Esophagus muscularis mucosa (tissue), 4 donors: ENCODE results near the gene MICAL3. TPM values are rescaled to one million over a fixed set of nuclear protein-coding genes. Genes with fewer than 3 reads are reported as not detected.

Experiments
- DNase-seq: peaks from one replicate; pipeline ENCODE4 v3.0.0-alpha.2; 2017; ENCODE audit errors: extremely low spot score
- H3K27ac ChIP-seq, 4 donors: fragments of 200-600 bp; sonication (generic); replicated peaks in 1 of 4; 1 replicate in 3 of 4; 2 replicates in 1 of 4; pipeline ENCODE4 v1.5.1; 2016 to 2019; ENCODE audit warnings: mild to moderate bottlenecking in 1 of 4
- H3K27me3 ChIP-seq, 4 donors: fragments of 200-600 bp; sonication (generic); one replicate each; pipeline versions ENCODE4 v1.5.1 to v1.6.0; 2016 to 2019
- H3K36me3 ChIP-seq, 4 donors: fragments of 200-600 bp; sonication (generic); one replicate each; pipeline ENCODE4 v1.5.1; 2016 to 2019
- H3K4me1 ChIP-seq, 4 donors: fragments of 200-600 bp; sonication (generic); one replicate each; pipeline ENCODE4 v1.5.1; 2016 to 2019
- H3K4me3 ChIP-seq, 4 donors: fragments of 200-600 bp; sonication (generic); 1 replicate in 2 of 4; 2 replicates in 2 of 4; pipeline ENCODE4 v1.5.1; 2016 to 2019; ENCODE audit warnings: mild to moderate bottlenecking in 4 of 4, moderate library complexity in 1 of 4
- H3K9me3 ChIP-seq, 4 donors: fragments of 200-600 bp; sonication (generic); 1 replicate in 3 of 4; 2 replicates in 1 of 4; pipeline ENCODE4 v1.5.1; 2016 to 2019
- CTCF ChIP-seq, 3 experiments: fragments of 200-600 bp in 2 of 3; fragments of 450-650 bp in 1 of 3; sonication (generic) in 2 of 3; IDR thresholded peaks; one replicate each; pipeline ENCODE4 v1.5.1; 2017 to 2019; ENCODE audit warnings: antibody characterized with exemption in 3 of 3, mild to moderate bottlenecking in 2 of 3, moderate library complexity in 1 of 3
- EP300 ChIP-seq: sonication (generic); formaldehyde crosslinking; IDR thresholded peaks from one replicate; pipeline ENCODE4 v1.6.1; 2017; ENCODE audit warnings: antibody characterized with exemption
- POLR2A ChIP-seq: fragments of 450-650 bp; IDR thresholded peaks from one replicate; pipeline ENCODE4 v1.6.1; 2017; ENCODE audit warnings: antibody characterized with exemption, moderate library complexity, mild to moderate bottlenecking, low read depth
- POLR2AphosphoS5 ChIP-seq, 2 donors: sonication (generic); formaldehyde crosslinking; IDR thresholded peaks; one replicate each; pipeline ENCODE4 v1.6.1; 2017; ENCODE audit warnings: antibody characterized with exemption in 2 of 2
- WGBS: methylation state at CpG from one replicate; pipeline ENCODE4 v1.1.5; 2018; 5-methylcytosine and 5-hydroxymethylcytosine counted together
- intact Hi-C: fragments of 100-400 bp; cut with DNase I; formaldehyde crosslinking; loops from one replicate; pipeline ENCODE4 v1.15.1; 2023
- total RNA-seq, 4 donors: library from RNA; depleted of rRNA; stranded (reverse); fragments of >200 nt; gene quantifications; one replicate each; pipeline versions ENCODE4 v1.1.0 to v1.2.1, GENCODE V29; 2016

The MICAL3 gene
- total RNA-seq, 4 donors from 2014 or later, result 35.1 to 91.8 (median 67.8) TPM

GRCh38 chr22:18063306-18063705 is 38.9 kb upstream of the MICAL3 start:
- Histone ChIP-seq H3K4me3 (no peak overlapping the region), H3K4me1 (peaks cover 9 to 72% (median 47%) of the 10 kb centered on the region in 4 donors), H3K27me3 (peaks cover 0 to 4% (median 0%) of the 10 kb centered on the region in 4 donors), H3K36me3 (no peaks in the 10 kb centered on the region), H3K9me3 (no peaks in the 10 kb centered on the region), H3K27ac (peak overlapping the region in 3 of 4 donors; percentile 5 to 51 (median 7))
- intact Hi-C loops, result no loop called here
- WGBS, result 100% methylated on average over 2 of the region's 7 CpGs
- DNase-seq, result no peak
- TF ChIP-seq POLR2AphosphoS5 (IDR thresholded peaks at IDR 0.05) (no peak), POLR2A (no peak), EP300 (no peak), CTCF (IDR thresholded peaks at IDR 0.05) (no peak)

GRCh38 chr22:18062421-18062820 is 38.1 kb upstream of the MICAL3 start:
- TF ChIP-seq EP300 (no peak), POLR2A (no peak), CTCF (IDR thresholded peaks at IDR 0.05) (no peak), POLR2AphosphoS5 (IDR thresholded peaks at IDR 0.05) (no peak)
- Histone ChIP-seq H3K27ac (peak overlapping the region in 1 of 4 donors; percentile 93), H3K4me1 (peaks cover 18 to 71% (median 47%) of the 10 kb centered on the region in 4 donors), H3K36me3 (no peaks in the 10 kb centered on the region), H3K9me3 (no peaks in the 10 kb centered on the region), H3K27me3 (peaks cover 0 to 4% (median 0%) of the 10 kb centered on the region in 4 donors), H3K4me3 (no peak overlapping the region)
- no peak for DNase-seq
- intact Hi-C loops, result no loop called here
- 94% methylated on average over 3 of the region's 3 CpGs for WGBS

- Histone ChIP-seq H3K4me1 (peaks cover 32 to 71% (median 49%) of the 10 kb centered on the region in 4 donors), H3K4me3 (no peak overlapping the region), H3K27ac (peak overlapping the region; percentile 57 to 93 (median 74)), H3K36me3 (no peaks in the 10 kb centered on the region), H3K9me3 (no peaks in the 10 kb centered on the region), H3K27me3 (peaks cover 0 to 2% (median 0%) of the 10 kb centered on the region in 4 donors)
- TF ChIP-seq POLR2AphosphoS5 (IDR thresholded peaks at IDR 0.05) (no peak), EP300 (no peak), POLR2A (no peak), CTCF (IDR thresholded peaks at IDR 0.05) (no peak)
- WGBS, result 74% methylated on average over 13 of the region's 13 CpGs
- no peak for DNase-seq
- intact Hi-C loops, result no loop called here
Observed at GRCh38 chr22:18060646-18061620, 36.6 kb upstream of the MICAL3 start.

- Histone ChIP-seq H3K27ac (peak overlapping the region in 2 of 4 donors; percentile 0 to 93), H3K27me3 (no peaks in the 10 kb centered on the region), H3K9me3 (no peaks in the 10 kb centered on the region), H3K4me3 (no peak overlapping the region), H3K36me3 (no peaks in the 10 kb centered on the region), H3K4me1 (peaks cover 36 to 68% (median 53%) of the 10 kb centered on the region in 4 donors)
- 90% methylated on average over 5 of the region's 5 CpGs for WGBS
- no peak for DNase-seq
- TF ChIP-seq POLR2AphosphoS5 (IDR thresholded peaks at IDR 0.05) (no peak), POLR2A (no peak), EP300 (no peak), CTCF (IDR thresholded peaks at IDR 0.05) (no peak)
- intact Hi-C loops, result no loop called here
Observed at GRCh38 chr22:18059991-18060390, 35.6 kb upstream of the MICAL3 start.
